HEK293 (cell line): Measurements from ENCODE around the gene ZSWIM3.

Experiments used
- CTCF ChIP-seq: fragments of 450-650 bp; formaldehyde crosslinking; IDR thresholded peaks from 2 replicates; pipeline ENCODE4 v1.5.1; 2016; ENCODE audit warnings: missing biosample characterization, missing genetic modification characterization
- TCF7L2 ChIP-seq: IDR thresholded peaks from 2 replicates; pipeline ENCODE4 v1.6.1; 2011; ENCODE audit warnings: low read depth, mild to moderate bottlenecking, inconsistent platforms, low read length, moderate library complexity, borderline replicate concordance
- ZIC2 ChIP-seq: fragments of 450-650 bp; formaldehyde crosslinking; IDR thresholded peaks from 2 replicates; pipeline ENCODE4 v1.5.1; 2016; ENCODE audit warnings: missing biosample characterization, missing genetic modification characterization
- ZNF391 ChIP-seq: fragments of 450-650 bp; formaldehyde crosslinking; IDR thresholded peaks from 2 replicates; pipeline ENCODE4 v1.5.1; 2016; ENCODE audit warnings: low read depth, missing biosample characterization, missing genetic modification characterization, borderline replicate concordance

- no peak for TF ChIP-seq TCF7L2
- TF ChIP-seq ZNF391 (tag by site-specific recombination), result no peak
- TF ChIP-seq CTCF, result no peak
- TF ChIP-seq ZIC2, result no peak
Measured at GRCh38 chr20:45897692-45898091, 40.3 kb downstream of the ZSWIM3 start.
